NCI-H128 (cell line): ENCODE measurements around the gene CDH13.

ENCODE experiments used
- DNase-seq: peaks from one replicate; lab custom pipeline; 2025; ENCODE audit not compliant: unreplicated experiment; lab: John Stamatoyannopoulos, UW

The CDH13 gene

DNA sequence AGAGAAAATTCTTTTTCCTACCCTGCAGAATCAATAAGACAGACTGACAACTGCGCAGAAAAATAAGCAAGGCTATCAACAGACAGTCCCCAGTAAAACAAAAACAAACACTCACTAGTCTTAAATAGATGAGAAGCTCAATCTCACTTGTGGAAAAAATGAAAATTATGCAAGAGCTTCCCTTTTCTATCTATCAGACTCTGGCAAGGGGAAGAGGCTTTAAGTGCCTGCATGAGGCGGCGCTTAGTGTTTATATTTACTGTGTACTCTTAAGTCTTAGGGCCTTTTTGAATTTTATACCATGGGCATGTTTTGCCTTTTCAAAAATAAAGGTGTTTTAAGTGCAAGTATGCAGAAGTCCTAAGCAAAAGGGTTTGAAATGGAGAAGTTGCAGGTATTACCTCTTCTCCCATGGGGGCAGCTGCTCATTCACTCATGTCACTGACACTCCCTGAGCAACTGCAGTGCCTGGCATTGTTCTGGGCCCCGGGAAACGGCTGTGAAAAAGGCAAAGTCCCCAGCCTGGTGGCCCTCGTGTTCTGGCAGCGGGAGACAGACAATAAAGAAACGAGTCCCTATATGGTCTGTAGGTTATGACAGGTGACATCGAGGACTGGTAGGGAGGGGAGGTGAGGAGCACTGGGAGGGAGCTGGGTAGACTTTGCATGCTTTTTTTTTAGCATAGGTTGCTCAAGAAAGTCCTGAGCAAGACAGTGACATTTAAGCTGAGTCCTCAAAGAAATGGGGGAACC, 1216.2 kb downstream of the CDH13 start:
- DNase-seq, result no peak

DNA sequence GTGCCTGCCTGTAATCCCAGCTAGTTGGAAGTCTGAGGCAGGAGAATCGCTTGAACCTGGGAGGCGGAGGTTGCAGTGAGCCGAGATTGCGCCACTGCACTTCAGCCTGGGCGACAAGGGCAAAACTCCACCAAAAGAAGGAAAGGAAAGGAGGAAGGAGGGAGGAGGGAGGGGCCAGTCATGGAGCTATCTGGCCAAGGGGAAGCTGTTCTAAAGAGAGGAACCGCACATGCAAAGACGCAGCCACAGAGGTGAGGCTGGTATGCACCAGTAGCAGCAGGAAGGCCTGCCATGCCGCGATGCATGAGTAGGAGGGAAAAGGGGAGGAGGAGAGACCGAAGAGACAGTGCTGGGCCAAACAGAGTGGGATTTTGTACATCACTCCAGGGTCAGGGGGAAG, 1216.9 kb downstream of the CDH13 start:
- no peak for DNase-seq

DNA sequence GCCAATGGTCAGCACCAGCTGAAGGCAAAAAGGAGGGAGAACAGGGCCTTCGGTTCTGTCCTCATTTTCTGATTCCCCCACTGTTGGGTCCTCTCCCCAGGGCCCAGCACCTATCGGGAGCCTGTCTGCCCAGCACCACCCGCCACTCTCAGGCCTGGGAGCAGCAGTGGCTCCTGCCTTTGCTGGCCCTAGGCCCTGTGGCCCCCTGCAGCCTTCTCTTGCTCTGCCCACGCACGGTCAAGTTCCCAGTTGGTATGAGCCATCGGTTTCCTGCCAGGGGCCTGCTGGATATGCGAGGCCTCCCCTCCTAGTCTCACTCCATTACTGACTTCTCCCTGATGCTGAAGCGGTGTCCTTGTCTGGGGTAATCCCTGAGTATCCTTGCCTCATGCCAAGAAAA, 1218.5 kb downstream of the CDH13 start:
- no peak for DNase-seq

DNA sequence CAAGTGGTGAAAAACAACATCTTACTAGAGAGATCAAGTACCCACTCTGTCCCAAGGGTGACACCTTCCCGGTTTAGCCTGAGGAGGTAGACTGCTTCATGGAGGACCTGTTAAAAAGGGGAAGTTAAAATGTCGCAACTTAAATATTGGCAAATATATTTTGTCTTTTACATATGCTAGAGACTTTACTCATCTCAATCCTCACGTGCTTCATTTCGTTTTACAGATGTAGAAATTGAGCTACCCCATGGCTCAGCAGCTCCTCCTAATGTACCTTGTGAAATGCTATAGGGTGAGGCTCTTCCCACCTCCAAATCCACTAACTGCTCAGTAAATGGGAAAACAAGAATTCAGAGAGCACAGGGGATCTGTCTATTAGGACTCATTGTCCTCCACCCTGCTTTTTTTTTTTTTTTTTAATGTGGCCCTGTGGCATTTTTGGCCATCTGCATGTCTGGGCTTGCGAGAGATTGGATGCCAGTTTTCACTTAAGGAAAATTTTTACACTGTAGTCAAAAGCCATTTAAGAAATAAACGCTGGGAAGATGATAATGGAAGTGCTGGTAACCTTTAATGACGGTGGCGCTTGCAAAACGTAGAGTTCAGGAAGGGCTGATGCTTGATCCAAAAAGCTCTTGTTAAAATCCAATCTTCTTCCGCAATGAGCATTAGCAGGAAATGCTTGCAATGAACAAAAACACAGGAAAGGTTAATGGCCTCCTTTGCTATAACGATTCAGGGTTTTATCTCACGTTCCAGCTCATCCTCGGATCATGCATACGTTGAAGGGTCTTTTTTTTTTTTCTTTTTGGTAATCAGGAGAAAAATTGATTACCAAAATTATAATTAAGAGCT, 1220.8 kb downstream of the CDH13 start:
- no peak for DNase-seq

DNA sequence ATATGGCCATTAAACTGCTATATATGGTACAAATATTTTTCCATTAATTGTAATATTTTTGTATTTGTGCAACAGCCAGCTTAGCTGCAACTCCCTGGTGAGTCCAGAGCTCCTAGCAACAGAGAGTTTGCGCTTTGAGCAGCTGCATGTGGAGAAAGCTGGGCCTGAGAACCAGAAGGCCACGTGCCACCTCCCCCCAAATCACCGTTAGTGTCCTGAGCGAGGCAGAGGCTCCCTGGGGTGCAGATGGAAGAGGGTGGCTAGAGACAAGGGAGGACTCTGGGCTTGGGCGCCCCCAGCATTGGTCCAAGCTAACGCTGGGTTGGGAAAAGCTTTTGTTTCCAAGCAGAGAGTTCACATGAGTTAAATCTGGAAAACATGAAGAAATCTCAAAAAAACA, 1222.7 kb downstream of the CDH13 start:
- DNase-seq, result no peak
